Purkinje cell (primary cell): ENCODE data around the gene ING1. TPM values are rescaled to one million over a fixed set of nuclear protein-coding genes. Genes with fewer than 3 reads are reported as not detected.

ENCODE experiments used
- polyA plus RNA-seq: library from polyadenylated mRNA; unstranded; fragments of >200 nt; fragmentation: Nextera tagmentation; gene quantifications from 2 replicates; pipeline ENCODE4 v1.2.1, GENCODE V29; 2014

The ING1 gene
- polyA plus RNA-seq: 2.4 and 5.5 TPM in 2 replicates

GRCh38 chr13:110713642-110713952, at the start of gene ING1:
Gene ING1, plus strand, starts transcription at chr13:110713700. Its CDS starts 450 bp downstream, at chr13:110714150.

GRCh38 chr13:110705826-110706569, 7.5 kb upstream of the ING1 start, which contains the start of gene CARS2:
Gene CARS2, minus strand, starts transcription at chr13:110706116. Its CDS starts 23 bp downstream, at chr13:110706093.

Other genes with a start within 250 kb of the ING1 start
- 2.9 and 4.1 TPM in 2 replicates for gene RAB20, start 152.0 kb upstream of the ING1 start, polyA plus RNA-seq
- 18.1 and 20.5 TPM in 2 replicates for gene NAXD, start 98.2 kb upstream of the ING1 start, polyA plus RNA-seq
- 5.6 and 8.3 TPM in 2 replicates for gene CARS2, start 7.6 kb upstream of the ING1 start, polyA plus RNA-seq
- 49.4 and 49.8 TPM in 2 replicates for gene ANKRD10, start 201.4 kb downstream of the ING1 start, polyA plus RNA-seq